Measurements from ENCODE around the gene ATP6V1G1.
"Not testable (repeated sequence)": the region's sequence is repeated elsewhere in the genome, so short reads cannot be mapped to it uniquely, and the experiment has no call there.

ATP6V1G1 gene

GRCh38 chr9:114591291-114591787 lies 3.8 kb downstream of the ATP6V1G1 start:
- peaks cover 13% of the 10 kb centered on the region for H3K36me3 ChIP-seq (ENCODE audit: insufficient read depth, low read length)

GRCh38 chr9:114591849-114592248 lies 4.3 kb downstream of the ATP6V1G1 start:
- H3K9ac ChIP-seq (ENCODE audit: low read depth, low read length), result no peak overlapping the region

More at GRCh38 chr9:114591291-114591787, 3.8 kb downstream of the ATP6V1G1 start:
- H3K4me1 ChIP-seq (ENCODE audit: insufficient read depth, low read length), result peaks cover 4% of the 10 kb centered on the region; the same call in 1 of the 2 replicates
- no peak overlapping the region for H3K9ac ChIP-seq (ENCODE audit: low read depth, low read length)
- H3K9me3 ChIP-seq (ENCODE audit: control insufficient read depth, insufficient read depth, low read length), result no peaks in the 10 kb centered on the region

GRCh38 chr9:114592356-114592755 lies 4.8 kb downstream of the ATP6V1G1 start:
- Histone ChIP-seq H3K4me1 (ENCODE audit: insufficient read depth, low read length) (peaks cover 4% of the 10 kb centered on the region; the same call in 1 of the 2 replicates), H3K9ac (ENCODE audit: low read depth, low read length) (no peak overlapping the region), H3K9me3 (ENCODE audit: control insufficient read depth, insufficient read depth, low read length) (no peaks in the 10 kb centered on the region), H3K36me3 (ENCODE audit: insufficient read depth, low read length) (peaks cover 15% of the 10 kb centered on the region)

More at GRCh38 chr9:114591849-114592248, 4.3 kb downstream of the ATP6V1G1 start:
- Histone ChIP-seq H3K36me3 (ENCODE audit: insufficient read depth, low read length) (peaks cover 13% of the 10 kb centered on the region), H3K9me3 (ENCODE audit: control insufficient read depth, insufficient read depth, low read length) (no peaks in the 10 kb centered on the region), H3K4me1 (ENCODE audit: insufficient read depth, low read length) (peaks cover 4% of the 10 kb centered on the region; the same call in 1 of the 2 replicates)

- no peak overlapping the region for H3K9ac ChIP-seq (ENCODE audit: low read depth, low read length)
- H3K36me3 ChIP-seq (ENCODE audit: insufficient read depth, low read length), result peaks cover 25% of the 10 kb centered on the region
- no peaks in the 10 kb centered on the region for H3K9me3 ChIP-seq (ENCODE audit: control insufficient read depth, insufficient read depth, low read length)
- H3K4me1 ChIP-seq (ENCODE audit: insufficient read depth, low read length), result peaks cover 2% of the 10 kb centered on the region; the same call in 1 of the 2 replicates
Observed at GRCh38 chr9:114594136-114594535, 6.6 kb downstream of the ATP6V1G1 start.

- peaks cover 12% of the 10 kb centered on the region for H3K36me3 ChIP-seq (ENCODE audit: insufficient read depth, low read length)
- H3K9ac ChIP-seq (ENCODE audit: low read depth, low read length); H3K4me1 ChIP-seq (ENCODE audit: insufficient read depth, low read length); H3K9me3 ChIP-seq (ENCODE audit: control insufficient read depth, insufficient read depth, low read length): not testable (repeated sequence)
Observed at GRCh38 chr9:114600502-114601248, 13.1 kb downstream of the ATP6V1G1 start.

GRCh38 chr9:114601787-114602186 lies 14.2 kb downstream of the ATP6V1G1 start:
- H3K9ac ChIP-seq (ENCODE audit: low read depth, low read length); H3K9me3 ChIP-seq (ENCODE audit: control insufficient read depth, insufficient read depth, low read length); H3K4me1 ChIP-seq (ENCODE audit: insufficient read depth, low read length): not testable (repeated sequence)
- peaks cover 12% of the 10 kb centered on the region for H3K36me3 ChIP-seq (ENCODE audit: insufficient read depth, low read length)

- peaks cover 7% of the 10 kb centered on the region; the same call in 1 of the 2 replicates for H3K36me3 ChIP-seq (ENCODE audit: insufficient read depth, low read length)
- no peaks in the 10 kb centered on the region for H3K4me1 ChIP-seq (ENCODE audit: insufficient read depth, low read length)
- H3K9me3 ChIP-seq (ENCODE audit: control insufficient read depth, insufficient read depth, low read length), result peaks cover 4% of the 10 kb centered on the region
- no peak overlapping the region for H3K9ac ChIP-seq (ENCODE audit: low read depth, low read length)
Observed at GRCh38 chr9:114602620-114603019, 15.1 kb downstream of the ATP6V1G1 start.

- Histone ChIP-seq H3K4me1 (ENCODE audit: insufficient read depth, low read length) (no peaks in the 10 kb centered on the region), H3K9ac (ENCODE audit: low read depth, low read length) (no peak overlapping the region), H3K9me3 (ENCODE audit: control insufficient read depth, insufficient read depth, low read length) (peaks cover 4% of the 10 kb centered on the region), H3K36me3 (ENCODE audit: insufficient read depth, low read length) (0 out of 2 replicates have a peak, but pooled peaks cover 5% of the 10 kb centered on the region)
Observed at GRCh38 chr9:114603248-114603647, 15.7 kb downstream of the ATP6V1G1 start.

GRCh38 chr9:114604989-114605388 lies 17.4 kb downstream of the ATP6V1G1 start:
- Histone ChIP-seq H3K4me1 (ENCODE audit: insufficient read depth, low read length) (no peaks in the 10 kb centered on the region), H3K36me3 (ENCODE audit: insufficient read depth, low read length) (no peaks in the 10 kb centered on the region), H3K9me3 (ENCODE audit: control insufficient read depth, insufficient read depth, low read length) (peaks cover 4% of the 10 kb centered on the region), H3K9ac (ENCODE audit: low read depth, low read length) (no peak overlapping the region)

- H3K36me3 ChIP-seq (ENCODE audit: insufficient read depth, low read length), result no peaks in the 10 kb centered on the region
- H3K9ac ChIP-seq (ENCODE audit: low read depth, low read length), result no peak overlapping the region
- H3K4me1 ChIP-seq (ENCODE audit: insufficient read depth, low read length), result no peaks in the 10 kb centered on the region
- H3K9me3 ChIP-seq (ENCODE audit: control insufficient read depth, insufficient read depth, low read length), result peaks cover 4% of the 10 kb centered on the region; the same call in 1 of the 2 replicates
Observed at GRCh38 chr9:114606068-114606467, 18.5 kb downstream of the ATP6V1G1 start.

GRCh38 chr9:114606597-114607207 lies 19.1 kb downstream of the ATP6V1G1 start:
- Histone ChIP-seq H3K36me3 (ENCODE audit: insufficient read depth, low read length) (no peaks in the 10 kb centered on the region), H3K4me1 (ENCODE audit: insufficient read depth, low read length) (no peaks in the 10 kb centered on the region)

GRCh38 chr9:114607671-114608524 lies 20.3 kb downstream of the ATP6V1G1 start:
- Histone ChIP-seq H3K36me3 (ENCODE audit: insufficient read depth, low read length) (no peaks in the 10 kb centered on the region), H3K4me1 (ENCODE audit: insufficient read depth, low read length) (peaks cover 7% of the 10 kb centered on the region; the same call in 1 of the 2 replicates), H3K9ac (ENCODE audit: low read depth, low read length) (no peak overlapping the region), H3K9me3 (ENCODE audit: control insufficient read depth, insufficient read depth, low read length) (no peaks in the 10 kb centered on the region)

More at GRCh38 chr9:114606597-114607207, 19.1 kb downstream of the ATP6V1G1 start:
- Histone ChIP-seq H3K9ac (ENCODE audit: low read depth, low read length) (no peak overlapping the region), H3K9me3 (ENCODE audit: control insufficient read depth, insufficient read depth, low read length) (no peaks in the 10 kb centered on the region)

- Histone ChIP-seq H3K4me1 (ENCODE audit: insufficient read depth, low read length) (peaks cover 10% of the 10 kb centered on the region; the same call in 1 of the 2 replicates), H3K9ac (ENCODE audit: low read depth, low read length) (no peak overlapping the region), H3K36me3 (ENCODE audit: insufficient read depth, low read length) (no peaks in the 10 kb centered on the region), H3K9me3 (ENCODE audit: control insufficient read depth, insufficient read depth, low read length) (no peaks in the 10 kb centered on the region)
Observed at GRCh38 chr9:114608525-114608796, 20.9 kb downstream of the ATP6V1G1 start.

Data from ES-I3 (cell line).